Stimulated activated naive CD4-positive, alpha-beta T cell (primary cell): ENCODE measurements around the gene KRT72.

ENCODE experiments used
- DNase-seq, 6 experiments: peaks; one replicate each; lab custom pipeline; 2025; lab: John Stamatoyannopoulos, UW

Gene KRT72

DNA sequence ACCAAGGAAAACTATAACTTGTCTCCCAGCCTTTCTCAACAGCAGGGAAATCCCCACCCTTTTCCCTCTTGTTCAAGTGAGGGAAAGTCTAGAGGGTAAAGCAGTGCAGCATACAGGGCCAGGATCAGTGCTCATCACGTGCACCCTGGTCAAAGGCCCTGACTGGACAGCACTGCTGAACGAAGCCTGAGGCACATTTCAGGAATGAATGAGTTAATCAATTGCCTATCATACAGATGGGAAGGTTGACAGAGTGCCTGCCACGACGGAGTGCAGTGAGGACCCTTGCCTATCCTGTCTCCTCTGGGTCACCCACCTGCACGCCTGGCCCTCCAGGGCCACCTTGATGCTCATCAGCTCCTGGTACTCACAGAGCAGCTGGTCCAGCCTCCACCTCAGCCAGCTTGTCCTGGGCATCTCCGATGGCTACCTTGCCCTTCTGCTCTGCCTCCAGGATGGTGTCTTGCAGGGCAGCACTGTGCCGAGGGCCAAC is 28.8 kb upstream of the KRT72 start:
- no peak for DNase-seq

DNA sequence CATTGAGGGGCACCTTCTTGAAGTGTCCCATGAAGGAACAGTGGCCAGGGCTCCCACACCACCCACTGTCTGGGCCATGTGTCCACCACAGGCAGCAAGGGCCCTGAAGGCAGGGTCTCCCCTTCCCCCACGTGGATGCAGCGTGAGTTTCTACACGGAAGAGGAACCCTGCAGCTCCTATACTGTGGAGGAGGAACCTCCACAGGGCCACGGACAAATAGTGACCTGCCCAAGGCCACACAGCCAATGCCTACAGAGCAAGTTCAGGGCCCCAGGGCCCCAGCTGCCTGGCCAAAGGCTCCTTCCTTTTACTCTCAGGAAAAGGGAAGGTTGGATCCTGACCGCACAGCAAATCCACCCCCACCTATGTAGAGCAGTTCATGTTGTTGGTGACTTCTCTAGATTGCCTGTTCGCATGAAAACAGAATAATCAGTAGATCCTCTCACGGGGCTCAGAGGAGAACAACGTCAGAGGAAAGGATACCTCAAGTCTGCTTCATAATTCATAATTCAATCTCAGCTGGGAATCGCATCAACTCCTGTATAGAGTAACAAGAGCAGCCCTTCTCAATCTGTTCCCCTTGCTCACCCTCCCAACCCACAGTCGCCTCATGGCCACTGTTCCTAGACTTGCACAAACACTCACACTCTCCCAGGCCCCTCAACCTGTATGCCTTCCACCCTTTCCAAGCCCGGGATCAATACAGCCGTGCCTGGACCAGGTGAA is 28.2 kb upstream of the KRT72 start:
- no peak for DNase-seq

DNA sequence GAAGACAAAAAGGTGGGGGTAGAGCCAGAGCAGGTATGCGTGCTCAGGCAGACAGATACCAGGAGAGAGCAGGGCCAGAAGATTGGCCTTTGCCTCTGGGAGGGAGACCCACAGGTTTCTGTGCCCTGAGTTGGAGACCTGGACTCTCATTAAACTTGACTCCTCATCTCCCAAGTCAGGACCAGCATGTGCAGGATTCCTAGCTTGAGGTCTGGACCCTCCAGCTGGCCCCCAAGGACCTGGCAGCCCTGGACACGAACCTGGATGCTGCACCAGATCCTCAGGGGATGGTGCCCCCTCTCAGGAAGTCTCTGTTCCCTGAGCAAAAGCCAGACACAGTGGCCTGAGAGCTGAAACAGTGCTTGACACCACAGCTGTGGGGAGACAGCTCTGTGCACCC is 27.6 kb upstream of the KRT72 start:
- DNase-seq, result no peak

DNA sequence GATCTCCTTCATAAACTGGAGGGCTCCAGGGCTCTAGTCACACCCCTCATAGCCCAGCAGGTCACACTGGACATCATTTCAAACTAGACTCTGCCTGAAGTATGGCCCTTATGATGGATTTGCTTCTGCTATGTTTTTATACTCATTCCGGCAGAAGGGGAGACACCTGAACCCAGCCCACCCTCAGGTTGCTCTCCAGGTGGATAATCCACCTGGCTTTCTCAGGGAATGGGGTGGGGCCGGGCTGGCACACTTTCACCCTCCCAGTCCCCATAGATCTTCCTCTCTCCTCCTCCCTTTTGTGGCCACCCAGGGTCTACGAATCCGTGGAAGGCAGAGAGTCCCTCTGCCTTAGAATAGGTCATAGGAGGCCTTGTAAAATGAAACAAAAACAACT is 26.8 kb upstream of the KRT72 start:
- DNase-seq, result no peak

DNA sequence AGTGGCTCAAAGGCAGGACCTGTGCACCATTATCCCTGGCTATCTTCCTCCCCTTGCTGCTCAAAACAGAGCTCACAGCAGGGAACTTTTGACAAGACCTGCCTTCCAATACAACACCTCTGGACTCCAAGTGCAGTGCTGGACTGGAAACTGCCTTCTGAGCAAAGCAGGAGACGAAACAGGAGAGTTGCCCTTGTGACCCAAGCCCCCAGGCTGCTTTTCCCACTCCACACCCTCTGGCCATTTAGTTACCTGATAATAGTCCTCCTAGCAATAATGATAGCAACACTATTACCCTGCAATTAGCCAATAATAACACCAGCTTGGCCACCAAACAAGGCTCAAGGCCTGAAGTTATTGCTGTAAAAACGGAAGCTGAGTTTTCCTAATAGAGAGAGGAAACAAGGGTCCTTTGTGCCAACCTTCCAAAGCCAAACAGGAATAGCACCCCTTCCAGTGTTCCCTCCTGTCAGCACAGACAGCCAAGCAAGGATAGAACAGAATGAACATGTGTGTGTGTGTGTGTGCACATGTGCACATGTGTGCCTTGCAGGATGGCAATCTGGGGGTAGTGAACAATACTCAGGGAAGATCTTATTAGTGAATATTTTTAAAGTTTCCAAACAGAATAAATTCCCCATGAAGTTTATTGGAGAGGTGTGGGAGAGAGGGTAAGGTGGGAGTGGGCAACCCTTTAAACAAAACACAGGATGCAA is 26.3 kb upstream of the KRT72 start:
- no peak for DNase-seq

DNA sequence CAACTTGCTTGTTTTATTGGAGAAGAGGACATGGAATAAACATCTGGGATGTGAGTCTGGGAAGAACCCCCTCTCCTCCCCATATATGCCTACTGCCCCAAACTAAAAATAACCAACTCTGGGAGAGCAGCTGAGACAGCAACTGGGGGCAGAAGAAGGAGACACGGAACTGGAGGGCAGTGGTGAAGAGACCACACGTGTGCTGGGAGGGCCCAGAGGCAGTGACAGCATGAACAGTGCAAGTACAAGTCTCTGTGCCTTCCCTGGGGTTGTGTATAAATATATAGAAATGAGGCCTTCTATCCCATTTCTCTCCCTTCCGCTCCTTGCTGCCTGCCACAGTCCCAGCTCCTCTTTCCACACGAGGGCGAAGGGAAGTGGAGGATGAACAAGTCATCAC is 21.1 kb upstream of the KRT72 start:
- DNase-seq, result no peak

DNA sequence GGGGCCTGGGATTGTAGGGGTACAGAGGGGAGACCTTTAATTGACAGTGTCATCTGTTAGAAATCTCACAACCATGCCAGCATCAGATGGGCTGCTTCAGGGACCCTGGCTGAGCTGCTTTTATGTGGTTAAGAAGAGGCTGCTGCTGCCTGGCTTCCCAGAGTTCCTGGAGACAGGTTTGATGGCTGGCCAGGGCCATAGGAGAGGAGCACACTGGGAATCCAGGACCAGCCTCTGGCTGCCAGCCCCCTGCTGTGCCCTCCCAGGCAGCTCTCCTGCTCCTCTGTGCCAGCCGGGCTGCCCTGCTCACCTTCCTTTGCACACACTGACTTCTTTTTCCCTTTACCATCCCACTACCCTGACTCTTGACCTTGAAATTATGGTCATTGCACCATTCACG is 17.6 kb upstream of the KRT72 start:
- no peak for DNase-seq

DNA sequence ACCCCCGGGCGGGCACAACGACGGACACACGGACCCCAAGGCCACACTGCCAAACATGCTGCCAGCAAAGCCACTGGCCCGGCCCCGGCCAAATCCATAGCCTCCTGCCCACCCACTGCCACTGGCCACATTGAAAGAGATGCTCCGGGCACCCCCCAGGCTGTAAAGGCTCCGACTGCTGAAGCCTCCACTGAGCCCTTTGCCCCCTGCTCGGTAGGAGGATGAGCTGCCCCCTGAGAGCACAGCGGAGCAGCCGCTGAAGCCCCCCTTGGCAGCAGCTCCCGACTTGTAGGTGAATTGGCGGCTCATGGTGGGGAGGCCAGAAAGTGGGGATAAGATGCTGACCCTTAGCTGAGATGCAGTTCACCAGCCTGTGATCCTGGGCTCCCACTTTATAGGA is 17.0 kb upstream of the KRT72 start, which contains the start of gene KRT73:
Gene KRT73 (minus strand): TSS at position 344 of the 400 bp plus-strand sequence. CDS start 35 bp downstream, at position 309.
- DNase-seq, result no peak

DNA sequence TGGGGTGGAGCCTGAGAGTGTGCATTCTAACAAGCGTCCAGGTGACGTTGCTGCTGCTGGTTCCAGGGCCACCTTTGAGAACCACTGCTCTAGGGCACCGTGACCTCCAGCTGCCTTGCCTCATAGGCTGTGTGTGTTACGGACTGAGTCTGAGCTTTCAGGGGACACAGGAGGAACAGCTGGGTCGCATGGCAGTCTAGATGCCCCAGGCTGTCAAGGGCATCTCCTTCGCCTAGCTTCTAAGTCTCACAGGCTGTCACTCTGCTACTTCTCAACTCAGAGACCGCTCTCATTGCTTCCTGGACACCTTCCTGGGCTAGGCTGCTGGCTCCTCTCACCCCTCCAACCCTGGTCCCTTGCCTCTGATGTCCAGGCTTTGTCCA is 16.1 kb upstream of the KRT72 start:
- no peak for DNase-seq

DNA sequence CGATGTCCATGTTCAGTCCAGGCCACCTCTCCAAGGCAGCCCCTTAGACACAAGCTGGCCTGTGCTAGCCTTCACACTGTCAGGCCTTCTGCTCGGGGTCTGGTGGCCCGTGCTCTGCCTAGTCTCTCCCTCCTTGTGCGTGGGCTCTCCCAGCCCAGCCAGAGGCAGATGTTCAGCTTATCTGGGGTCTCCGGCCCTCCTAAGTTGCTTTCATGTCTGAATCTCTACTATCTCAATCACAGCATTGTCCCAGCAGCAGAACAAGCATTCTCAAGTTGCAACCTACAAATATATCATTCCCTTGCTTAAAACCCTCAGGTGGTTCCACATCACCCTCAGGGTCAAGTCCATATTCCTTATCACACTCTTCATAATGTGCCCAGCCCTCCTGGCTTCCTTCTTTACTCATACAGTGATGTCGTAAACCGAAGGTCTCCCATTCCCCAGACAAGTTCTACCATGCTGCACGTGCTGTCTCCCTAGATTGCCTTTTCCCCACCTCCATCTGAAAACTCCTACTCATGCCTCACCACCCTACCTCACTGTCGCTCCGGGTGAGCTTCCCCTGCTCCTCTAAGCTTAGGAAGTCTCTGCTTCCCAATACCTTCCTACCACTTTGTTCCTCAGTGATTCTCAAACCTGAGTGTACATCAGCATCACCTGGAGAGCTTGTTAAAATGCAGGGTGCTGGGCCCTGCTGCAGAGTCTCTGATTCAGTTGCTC is 15.6 kb upstream of the KRT72 start:
- DNase-seq, result no peak

DNA sequence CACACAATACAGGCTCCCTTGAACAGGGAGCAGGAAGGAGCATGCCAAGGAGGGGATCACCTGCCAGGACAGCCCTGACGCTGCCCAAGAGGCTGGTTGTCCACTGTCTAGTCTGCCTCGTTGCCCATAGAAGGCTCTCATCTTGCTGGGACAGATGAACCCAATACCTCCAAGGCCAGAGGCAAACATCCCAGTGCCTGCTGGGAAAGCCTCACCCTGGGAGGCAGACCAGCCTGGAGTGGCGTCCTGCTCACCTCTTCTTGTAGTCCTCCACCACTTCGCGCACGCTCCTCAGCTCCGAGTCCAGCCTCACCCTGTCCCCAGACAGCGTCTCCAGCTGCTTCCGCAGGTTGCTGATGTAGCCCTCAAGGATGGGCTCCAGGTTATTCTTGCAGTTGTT is 14.6 kb upstream of the KRT72 start:
- no peak for DNase-seq

DNA sequence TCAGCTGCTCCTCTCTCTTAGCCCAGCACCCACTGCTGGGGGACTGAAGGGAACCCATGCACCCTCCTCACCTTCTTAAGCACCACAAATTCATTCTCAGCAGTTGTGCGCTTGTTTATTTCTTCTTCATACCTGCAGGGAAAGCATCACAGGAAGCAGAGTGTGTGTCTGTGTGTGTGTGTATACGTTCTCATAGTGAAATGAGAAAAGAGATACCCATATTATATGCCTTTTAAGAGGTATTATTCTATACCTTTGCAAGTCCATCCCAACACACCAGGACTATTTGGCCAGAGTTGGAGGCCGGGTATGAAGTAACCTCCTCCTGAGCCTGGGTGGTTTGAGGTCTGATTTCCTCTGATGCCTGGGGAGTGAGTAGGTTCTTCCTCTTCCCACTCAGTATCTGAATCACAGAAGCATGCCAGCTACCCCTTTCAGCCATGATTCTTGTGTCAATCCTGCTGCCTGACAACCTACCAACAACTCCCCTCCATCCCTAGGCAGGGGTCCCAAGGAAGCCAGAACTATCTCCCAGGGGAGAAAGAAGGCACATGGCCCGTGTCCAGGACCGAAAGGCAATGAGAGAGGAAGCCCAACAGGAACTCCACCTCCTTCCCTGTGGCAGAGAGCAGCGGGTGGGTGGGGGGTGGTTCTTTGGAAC is 14.1 kb upstream of the KRT72 start:
- DNase-seq, result peak in 3 of 6 experiments; percentile 50 to 74 (median 62)

DNA sequence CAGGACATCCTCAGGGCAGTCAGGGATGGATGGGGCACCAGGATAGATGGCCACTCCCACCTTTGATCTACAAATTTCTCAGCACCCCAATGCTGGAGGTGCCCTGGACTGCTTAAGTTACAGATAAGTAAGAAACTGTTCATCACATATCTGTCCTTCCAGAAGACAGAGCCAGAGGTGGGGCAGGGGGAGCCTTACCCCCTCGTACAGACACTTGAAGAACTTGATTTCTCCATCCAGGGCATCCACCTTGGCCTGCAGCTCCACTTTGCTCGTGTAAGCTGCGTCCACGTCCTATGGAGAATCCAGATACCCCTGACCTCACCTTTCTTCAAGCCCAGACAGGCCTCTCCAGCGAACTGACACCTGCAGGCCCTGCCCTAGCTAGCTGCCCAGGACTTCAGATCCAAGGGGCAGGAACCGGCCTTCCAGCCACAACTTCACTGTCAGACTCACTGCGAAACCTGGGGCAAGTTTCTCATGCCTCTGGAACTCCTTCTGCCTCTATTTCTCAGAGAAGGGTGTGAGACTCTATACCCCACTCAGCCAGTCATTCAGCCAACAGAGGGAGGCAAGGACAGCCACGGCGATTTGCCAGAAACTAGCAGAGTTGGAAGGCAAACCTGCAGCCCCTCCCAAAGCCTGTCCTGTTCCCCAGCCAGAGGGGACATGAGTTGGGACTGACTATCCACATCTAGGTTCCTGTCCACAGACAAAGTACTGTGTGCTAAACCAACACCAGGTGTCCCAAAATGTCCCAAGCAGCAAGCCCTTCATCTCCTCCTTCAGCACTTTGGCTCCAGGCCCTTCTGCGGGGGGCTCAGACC is 13.3 kb upstream of the KRT72 start:
- peak in 1 of 6 experiments; percentile 74 for DNase-seq

DNA sequence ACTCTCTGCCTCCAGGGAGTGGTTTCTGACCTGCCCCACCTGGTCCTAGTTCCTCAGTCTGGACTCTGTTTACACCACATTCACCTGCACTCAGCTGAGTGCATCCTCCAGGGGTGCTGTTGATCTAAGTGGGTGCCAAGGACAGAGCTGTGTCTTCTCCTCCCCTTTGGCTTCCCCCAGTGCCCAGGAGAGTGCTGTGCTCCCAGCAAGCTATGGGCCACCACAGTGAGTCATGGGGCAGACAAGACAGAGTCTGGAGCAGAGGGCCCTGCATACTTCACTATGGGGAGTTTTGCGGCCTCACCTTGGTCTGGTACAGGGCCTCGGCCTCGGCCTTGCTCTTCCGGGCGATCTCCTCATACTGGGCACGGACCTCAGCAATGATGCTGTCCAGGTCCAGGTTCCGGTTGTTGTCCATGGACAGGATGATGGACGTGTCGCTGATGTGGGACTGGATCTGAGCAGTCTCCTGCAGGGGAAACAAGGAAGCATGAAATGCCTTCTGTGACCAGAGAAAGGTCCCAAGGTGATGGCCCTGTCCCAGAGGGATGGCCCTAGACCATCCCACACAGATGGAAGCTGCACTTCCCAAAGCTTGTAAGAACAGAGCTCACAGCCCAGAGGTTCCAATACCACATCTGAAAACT is 12.2 kb upstream of the KRT72 start:
- no peak for DNase-seq

DNA sequence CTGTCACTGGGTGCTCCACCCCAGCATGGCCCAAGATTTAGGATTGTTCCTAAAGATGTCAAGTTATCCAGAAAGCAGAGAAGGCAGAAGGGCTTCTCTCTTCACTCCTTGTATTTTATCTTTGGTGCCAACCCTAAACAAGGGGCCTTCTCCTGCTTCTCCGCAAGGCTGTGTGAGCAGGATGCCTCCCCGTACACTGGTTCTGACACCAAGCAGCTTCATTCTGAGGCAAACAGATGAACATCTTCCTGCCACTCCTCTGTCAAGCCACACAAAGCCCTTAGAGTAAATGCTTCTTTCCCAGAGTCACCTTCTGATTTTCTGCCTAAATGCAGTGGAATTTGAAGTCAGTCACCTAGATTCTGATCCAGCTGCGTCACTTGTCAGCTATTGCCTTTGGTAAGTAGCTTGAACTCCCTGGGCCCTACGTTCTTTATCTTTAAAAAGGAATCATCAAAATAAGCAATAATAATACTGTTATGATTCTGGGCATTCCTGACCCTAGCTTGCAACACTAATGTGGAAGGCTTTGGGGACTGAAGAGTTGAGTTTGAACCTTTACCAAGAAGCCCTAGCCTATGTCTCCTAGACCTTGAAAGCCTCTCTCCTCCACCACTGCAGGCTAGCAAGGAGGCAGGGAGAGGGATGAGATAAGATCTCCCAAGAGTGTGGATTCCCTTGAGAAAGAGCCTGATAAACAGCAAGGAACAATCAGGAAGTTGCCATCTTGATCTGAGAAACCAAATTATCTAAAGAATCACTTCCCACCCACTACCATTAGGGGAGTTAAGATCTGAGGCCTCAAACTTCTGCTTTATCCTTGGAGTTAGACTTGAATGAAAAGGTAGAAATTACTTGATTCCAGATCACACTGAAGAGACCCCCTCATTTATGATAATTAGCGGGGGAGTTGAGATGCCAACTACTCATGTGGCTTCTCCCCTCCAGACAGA is 11.4 kb upstream of the KRT72 start:
- DNase-seq, result peak in 3 of 6 experiments; percentile 18 to 68 (median 42)

DNA sequence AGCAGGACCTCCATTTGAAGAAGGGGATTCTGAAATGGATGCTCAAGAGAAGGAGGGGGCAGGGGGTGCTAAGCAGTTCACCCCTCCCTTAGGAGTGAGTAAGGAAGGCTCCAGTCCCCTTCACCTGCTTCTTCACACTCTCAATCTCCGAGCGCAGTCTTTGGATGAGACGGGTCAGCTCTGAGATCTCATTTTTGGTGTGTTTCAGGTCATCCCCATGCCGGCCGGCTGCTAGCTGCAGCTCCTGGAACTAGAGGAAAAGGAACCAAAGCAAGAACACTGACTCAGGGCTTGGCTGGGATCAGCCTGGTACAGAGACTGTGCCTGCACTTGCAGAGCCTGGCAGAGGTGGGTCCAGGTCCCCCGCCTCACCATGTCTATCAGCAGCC is 9.8 kb upstream of the KRT72 start:
- DNase-seq, result peak in 1 of 6 experiments; percentile 41

DNA sequence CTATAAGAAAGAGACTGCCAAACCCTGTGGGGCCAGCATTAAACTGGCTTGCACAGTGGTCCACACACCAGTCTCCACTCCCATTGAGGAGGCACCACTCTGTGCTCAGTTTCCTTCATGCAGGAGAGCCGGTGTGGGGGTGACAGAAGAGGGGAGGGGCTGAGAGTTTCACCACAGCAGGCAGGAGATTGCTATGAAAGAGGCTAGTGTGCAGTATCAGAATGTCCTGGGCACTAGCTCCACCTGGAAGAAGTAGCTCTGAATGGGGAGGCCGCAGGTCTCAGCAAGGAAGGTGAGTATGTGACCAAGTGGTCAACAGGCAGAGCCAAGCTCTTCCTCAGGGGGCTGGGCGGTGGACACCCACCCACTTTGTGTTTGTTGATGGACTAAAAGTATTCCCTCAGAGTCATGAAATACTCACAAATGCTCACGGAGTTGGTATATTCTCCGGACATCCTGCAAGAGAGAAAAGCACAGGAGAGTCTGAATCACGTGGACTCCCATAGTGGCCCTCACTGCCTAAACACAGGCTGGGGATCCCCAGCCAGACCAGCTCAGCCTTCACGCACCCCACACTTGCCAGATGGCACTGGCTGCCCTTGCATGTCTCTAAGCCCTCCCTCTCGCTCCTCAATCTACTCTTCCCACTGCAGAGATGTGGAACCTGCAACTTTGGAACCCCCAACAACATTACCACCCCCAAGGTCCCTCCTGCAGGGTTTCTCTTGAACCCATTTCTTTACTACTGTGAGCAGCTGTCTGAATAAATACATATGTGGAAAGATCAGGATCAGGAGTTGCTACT is 7.8 kb upstream of the KRT72 start:
- peak in 3 of 6 experiments; percentile 17 to 39 (median 24) for DNase-seq

DNA sequence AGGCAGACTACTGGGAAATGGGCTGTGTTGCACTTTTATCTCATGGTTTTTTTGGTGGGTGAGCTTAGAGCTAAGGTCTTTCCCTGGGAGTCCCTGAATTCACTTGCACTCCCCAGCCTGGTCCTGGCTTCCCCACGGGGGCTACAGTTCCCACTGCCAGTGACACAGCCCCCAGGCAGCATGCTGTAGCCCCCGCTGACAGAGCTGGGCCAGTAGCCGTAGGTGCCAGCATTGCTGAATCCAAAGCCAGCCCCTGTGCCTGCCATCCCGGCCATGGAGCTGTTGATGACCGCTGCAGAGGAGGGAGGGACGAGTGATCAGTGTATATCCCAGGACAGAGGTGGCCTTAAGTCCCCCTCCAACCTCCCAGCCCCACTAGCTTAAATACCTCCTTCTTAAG is 6.9 kb upstream of the KRT72 start:
- no peak for DNase-seq

DNA sequence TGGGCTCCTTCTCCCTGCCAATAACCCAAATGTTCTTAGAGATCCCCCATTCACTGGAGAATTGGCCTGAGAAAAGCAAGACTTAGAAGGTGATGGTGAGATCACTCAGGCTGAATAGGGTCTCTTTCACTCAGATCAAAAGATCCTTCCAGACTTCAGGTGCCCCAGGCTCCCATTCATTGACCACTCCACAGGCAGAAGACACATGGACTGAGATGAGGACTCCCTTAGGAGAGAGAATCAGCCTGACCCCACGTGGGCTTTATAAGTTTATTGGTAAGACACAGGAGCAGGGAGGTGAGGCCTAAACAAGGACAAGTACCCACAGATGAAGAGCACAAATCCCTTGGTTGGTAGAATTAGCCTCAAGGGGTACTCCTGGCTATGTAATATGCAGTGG is 6.1 kb upstream of the KRT72 start:
- DNase-seq, result no peak
